Keratinocyte (primary cell): ENCODE data around the gene CABP4. TPM values are rescaled to one million over a fixed set of nuclear protein-coding genes. Genes with fewer than 3 reads are reported as not detected.

Experiments
- DNase-seq: peaks from one replicate; pipeline ENCODE4 v3.0.0-alpha.2; 2011; ENCODE audit warnings: low read depth, missing footprints, low spot score
- FAIRE-seq: peaks from 2 replicates; lab custom pipeline; 2011; peaks lifted over from hg19 to GRCh38; lab: Jason Lieb, UNC
- H2AFZ ChIP-seq: 2 replicates; pipeline ENCODE4 v1.6.0; 2012; ENCODE audit warnings: low read length, control low read depth, inconsistent platforms; ENCODE audit not compliant: control insufficient read depth
- H3K27ac ChIP-seq: 2 replicates; pipeline ENCODE4 v1.5.1; 2011; ENCODE audit warnings: low read length; ENCODE audit not compliant: control insufficient read depth, insufficient read depth
- H3K27me3 ChIP-seq: 3 replicates; pipeline ENCODE4 v1.6.0; 2011; ENCODE audit warnings: low read length; ENCODE audit not compliant: control insufficient read depth, insufficient read depth; ENCODE audit errors: extremely low read depth
- H3K36me3 ChIP-seq, 2 experiments: 2 replicates in 1 of 2; 3 replicates in 1 of 2; pipeline ENCODE4 v1.5.1; 2011; ENCODE audit warnings: low read length in 2 of 2, mild to moderate bottlenecking in 1 of 2; ENCODE audit not compliant: control insufficient read depth in 2 of 2, insufficient read depth in 2 of 2; ENCODE audit errors: extremely low read depth in 1 of 2
- H3K4me1 ChIP-seq: 3 replicates; pipeline ENCODE4 v1.5.1; 2011; ENCODE audit warnings: low read length; ENCODE audit not compliant: control insufficient read depth, insufficient read depth; ENCODE audit errors: extremely low read depth
- H3K4me2 ChIP-seq: 3 replicates; pipeline ENCODE4 v1.6.0; 2011; ENCODE audit warnings: low read depth, low read length; ENCODE audit not compliant: control insufficient read depth, insufficient read depth; ENCODE audit errors: extremely low read depth
- H3K4me3 ChIP-seq, 3 experiments: fragments of 200-600 bp in 1 of 3; sonication (generic) in 1 of 3; 2 replicates in 2 of 3; 3 replicates in 1 of 3; pipeline ENCODE4 v1.5.1; 2011 to 2016; ENCODE audit warnings: low read length in 3 of 3, mild to moderate bottlenecking in 3 of 3, control low read depth in 2 of 3, inconsistent platforms in 1 of 3, low read depth in 1 of 3, mixed read lengths in 1 of 3, mixed run types in 1 of 3, moderate library complexity in 1 of 3; ENCODE audit not compliant: control insufficient read depth in 2 of 3, insufficient read depth in 2 of 3; ENCODE audit errors: extremely low read depth in 1 of 3
- H3K79me2 ChIP-seq: 2 replicates; pipeline ENCODE4 v1.6.0; 2012; ENCODE audit warnings: low read length; ENCODE audit not compliant: control insufficient read depth, insufficient read depth
- H3K9ac ChIP-seq: 3 replicates; pipeline ENCODE4 v1.6.0; 2011; ENCODE audit warnings: low read length; ENCODE audit not compliant: control insufficient read depth, insufficient read depth; ENCODE audit errors: extremely low read depth
- H3K9me1 ChIP-seq: 3 replicates; pipeline ENCODE4 v1.6.0; 2011; ENCODE audit warnings: low read length; ENCODE audit not compliant: control insufficient read depth, insufficient read depth; ENCODE audit errors: extremely low read depth
- H3K9me3 ChIP-seq: 2 replicates; pipeline ENCODE4 v1.5.1; 2012; ENCODE audit warnings: low read depth, low read length; ENCODE audit not compliant: control insufficient read depth
- H4K20me1 ChIP-seq: 3 replicates; pipeline ENCODE4 v1.6.0; 2011; ENCODE audit warnings: low read length; ENCODE audit not compliant: control insufficient read depth, insufficient read depth; ENCODE audit errors: extremely low read depth
- EZH2 ChIP-seq: IDR thresholded peaks from one replicate; pipeline ENCODE4 v1.6.1; 2012; ENCODE audit warnings: inconsistent platforms, mild to moderate bottlenecking, low read length, moderate library complexity
- dilution Hi-C: fragments of 300-500 bp; cut with MboI; formaldehyde crosslinking; loops from one replicate; pipeline ENCODE4 v1.7.0; 2020; ENCODE audit warnings: low sequenced_read_pairs; ENCODE audit not compliant: extremely low pct_ligation_motif_present
- polyA plus RNA-seq, 5 experiments: library from polyadenylated mRNA; depleted of rRNA in 3 of 5; stranded (reverse) in 3 of 5; stranded (forward) in 1 of 5; unstranded in 1 of 5; fragments of >200 nt; gene quantifications; 1 replicate in 1 of 5; 2 replicates in 3 of 5; 3 replicates in 1 of 5; pipeline versions ENCODE4 v1.2.1 to v1.2.3, GENCODE V29; 2011 to 2012; ENCODE audit warnings: missing spikeins in 2 of 5, low read depth in 1 of 5, low replicate concordance in 1 of 5
- TF ChIP-seq, protein P1 (sequence below), 3 experiments: IDR thresholded peaks in 1 of 3; conservative IDR thresholded peaks in 1 of 3; optimal IDR thresholded peaks in 1 of 3; 2 replicates in 2 of 3; 3 replicates in 1 of 3; pipeline versions ENCODE3 to v1.5.1; 2011; ENCODE audit warnings: low read length in 3 of 3, mild to moderate bottlenecking in 3 of 3, moderate library complexity in 2 of 3, control low read depth in 1 of 3, inconsistent platforms in 1 of 3; ENCODE audit not compliant: insufficient read depth in 2 of 3; ENCODE audit errors: extremely low read depth in 1 of 3

CABP4 gene
- polyA plus RNA-seq, 1 donor (not counting 4 experiments of a cell fraction or from before 2014, with no cell fraction given), result not detected

DNA sequence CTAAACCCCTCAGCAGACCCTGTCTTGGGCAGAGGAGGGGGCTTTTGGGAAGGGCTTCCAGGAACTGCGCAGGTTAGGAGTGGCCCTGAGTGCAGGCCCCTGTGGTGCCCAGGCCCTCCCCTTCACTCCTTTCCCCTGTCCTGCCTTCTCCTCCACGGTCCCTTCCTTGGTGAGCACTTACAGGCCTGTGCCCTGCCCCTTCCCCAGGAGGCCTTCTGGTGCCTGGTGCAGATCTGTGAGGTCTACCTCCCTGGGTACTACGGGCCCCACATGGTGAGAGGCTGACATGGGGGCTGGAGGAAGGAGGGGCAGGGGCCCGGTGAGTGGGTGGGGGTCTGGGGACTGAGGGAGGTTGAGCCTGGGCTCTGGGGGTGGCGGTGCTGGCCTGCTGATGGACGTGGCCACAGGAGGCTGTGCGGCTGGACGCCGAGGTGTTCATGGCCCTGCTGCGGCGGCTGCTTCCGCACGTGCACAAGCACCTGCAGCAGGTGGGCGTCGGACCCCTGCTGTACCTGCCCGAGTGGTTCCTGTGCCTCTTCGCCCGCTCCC is 48.7 kb upstream of the CABP4 start:
- Histone ChIP-seq H2AFZ (no peak overlapping the region), H3K79me2 (no peaks in the 10 kb centered on the region), H3K4me2 (no peak overlapping the region), H3K4me3 (no peak overlapping the region), H3K9ac (no peak overlapping the region), H3K9me1 (no peaks in the 10 kb centered on the region), H3K4me1 (peaks cover 6% of the 10 kb centered on the region), H4K20me1 (no peaks in the 10 kb centered on the region), H3K27me3 (no peaks in the 10 kb centered on the region), H3K9me3 (no peaks in the 10 kb centered on the region), H3K27ac (no peak overlapping the region), H3K36me3 (no peaks in the 10 kb centered on the region)
- dilution Hi-C loops, result no loop called here
- DNase-seq (no peak), FAIRE-seq (no peak)
- TF ChIP-seq EZH2, result no peak
- TF ChIP-seq, protein P1, sequence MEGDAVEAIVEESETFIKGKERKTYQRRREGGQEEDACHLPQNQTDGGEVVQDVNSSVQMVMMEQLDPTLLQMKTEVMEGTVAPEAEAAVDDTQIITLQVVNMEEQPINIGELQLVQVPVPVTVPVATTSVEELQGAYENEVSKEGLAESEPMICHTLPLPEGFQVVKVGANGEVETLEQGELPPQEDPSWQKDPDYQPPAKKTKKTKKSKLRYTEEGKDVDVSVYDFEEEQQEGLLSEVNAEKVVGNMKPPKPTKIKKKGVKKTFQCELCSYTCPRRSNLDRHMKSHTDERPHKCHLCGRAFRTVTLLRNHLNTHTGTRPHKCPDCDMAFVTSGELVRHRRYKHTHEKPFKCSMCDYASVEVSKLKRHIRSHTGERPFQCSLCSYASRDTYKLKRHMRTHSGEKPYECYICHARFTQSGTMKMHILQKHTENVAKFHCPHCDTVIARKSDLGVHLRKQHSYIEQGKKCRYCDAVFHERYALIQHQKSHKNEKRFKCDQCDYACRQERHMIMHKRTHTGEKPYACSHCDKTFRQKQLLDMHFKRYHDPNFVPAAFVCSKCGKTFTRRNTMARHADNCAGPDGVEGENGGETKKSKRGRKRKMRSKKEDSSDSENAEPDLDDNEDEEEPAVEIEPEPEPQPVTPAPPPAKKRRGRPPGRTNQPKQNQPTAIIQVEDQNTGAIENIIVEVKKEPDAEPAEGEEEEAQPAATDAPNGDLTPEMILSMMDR (optimal IDR thresholded peaks at IDR 0.05 in 1 of 3, IDR thresholded peaks at IDR 0.05 in 1 of 3, conservative IDR thresholded peaks at IDR 0.05 in 1 of 3; ENCODE audit: extremely low read depth in 1 of 3, insufficient read depth in 2 of 3, low read length in 3 of 3), result no peak

DNA sequence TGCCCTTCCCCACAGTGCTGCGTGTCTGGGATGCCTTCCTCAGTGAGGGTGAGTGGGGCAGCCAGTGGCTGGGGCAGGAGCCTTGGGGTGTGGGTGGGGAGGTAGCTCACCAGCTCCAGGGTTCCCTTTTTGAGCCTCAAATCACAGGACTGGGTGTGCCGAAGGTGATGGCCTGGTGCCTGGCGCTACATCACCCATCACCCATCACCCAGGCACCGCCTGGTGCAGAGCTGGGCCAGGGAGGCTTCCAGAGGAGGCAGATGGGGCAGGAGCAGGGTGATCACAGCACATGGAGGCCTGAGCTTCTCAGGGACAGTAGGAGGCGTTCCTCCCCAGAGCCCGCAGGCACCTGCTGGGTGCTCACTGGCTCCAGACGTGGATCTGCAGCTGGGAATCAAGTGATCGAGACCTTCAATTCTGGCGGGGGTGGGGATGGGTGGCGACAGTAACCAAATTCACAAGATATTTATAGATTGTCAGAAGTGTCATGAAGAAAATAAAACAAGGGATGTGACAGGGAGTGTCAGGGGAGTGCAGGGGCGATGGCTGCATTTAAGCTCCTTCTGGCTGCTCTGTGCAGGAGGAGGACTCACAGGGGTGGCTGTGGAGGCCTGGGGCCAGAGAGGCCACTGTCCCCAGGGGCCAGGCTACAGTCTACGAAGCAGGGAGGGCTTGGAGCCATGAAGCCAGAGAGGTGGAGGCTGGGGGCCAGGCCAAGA is 48.0 kb upstream of the CABP4 start:
- Histone ChIP-seq H2AFZ (no peak overlapping the region), H4K20me1 (no peaks in the 10 kb centered on the region), H3K36me3 (no peaks in the 10 kb centered on the region), H3K9ac (no peak overlapping the region), H3K79me2 (no peaks in the 10 kb centered on the region), H3K9me3 (no peaks in the 10 kb centered on the region), H3K27ac (no peak overlapping the region), H3K4me1 (peaks cover 4% of the 10 kb centered on the region), H3K4me2 (no peak overlapping the region), H3K27me3 (no peaks in the 10 kb centered on the region), H3K4me3 (no peak overlapping the region), H3K9me1 (no peaks in the 10 kb centered on the region)
- DNase-seq (no peak), FAIRE-seq (no peak)
- TF ChIP-seq EZH2, result no peak
- TF ChIP-seq, protein P1 (optimal IDR thresholded peaks at IDR 0.05 in 1 of 3, IDR thresholded peaks at IDR 0.05 in 1 of 3, conservative IDR thresholded peaks at IDR 0.05 in 1 of 3; ENCODE audit: extremely low read depth in 1 of 3, insufficient read depth in 2 of 3, low read length in 3 of 3), result peak in 1 of 3 experiments; percentile 41
- dilution Hi-C loops, result no loop called here
